A549 treated with dexamethasone at 1 μM for 4 hours (cell line): ENCODE measurements around the gene PDK4. TPM values are rescaled to one million over a fixed set of nuclear protein-coding genes. Genes with fewer than 3 reads are reported as not detected.

Experiments used
- total RNA-seq: library from RNA; stranded (reverse); fragments of 200-300 nt; extraction: Qiagen RNA extraction; gene quantifications from 5 replicates; pipeline ENCODE4 v1.2.3, GENCODE V29; 2022

Gene PDK4
- total RNA-seq: 23.4 to 37.9 TPM (median 29.4 TPM) in 5 replicates

GRCh38 chr7:95596198-95597063, at the start of gene PDK4:
Gene PDK4 (minus strand): TSS chr7:95596516. CDS start chr7:95596293, 223 bp downstream.

Other genes with a start within 250 kb of the PDK4 start
- gene PON3, start 200.1 kb downstream of the PDK4 start, total RNA-seq: 30.4 to 39.5 TPM (median 35.4 TPM) in 5 replicates
- 347 to 406 TPM (median 365 TPM) in 5 replicates for gene PON2, start 161.5 kb downstream of the PDK4 start, total RNA-seq
- gene ASB4, start 110.6 kb downstream of the PDK4 start, total RNA-seq: 0.16 to 0.26 TPM (median 0.19 TPM) in 5 replicates
- 0.11 to 0.25 TPM (median 0.13 TPM) in 5 replicates for gene DYNC1I1, start 176.0 kb upstream of the PDK4 start, total RNA-seq